PC-9 (cell line): ENCODE data around the gene FILIP1. TPM values are rescaled to one million over a fixed set of nuclear protein-coding genes. Genes with fewer than 3 reads are reported as not detected.

Experiments used
- BruUV-seq: library from RNA; stranded (reverse); fragments of 400-500 nt; replicated peaks from 2 replicates; lab custom pipeline; 2021; lab: Mats Ljungman, UMichigan
- CTCF ChIA-PET: fragments of 300-600 bp; sonication (Branson Sonifier 250); formaldehyde crosslinking; loops from one replicate; lab custom pipeline; 2022; ENCODE audit warnings: antibody characterized with exemption; lab: Charles Lee
- POLR2A ChIA-PET: fragments of 300-600 bp; sonication (Branson Sonifier 250); formaldehyde crosslinking; loops from one replicate; lab custom pipeline; 2022; ENCODE audit warnings: antibody characterized with exemption; ENCODE audit not compliant: unreplicated experiment; lab: Charles Lee
- DNase-seq, 2 experiments: peaks; one replicate each; pipeline versions ENCODE4 v3.0.0 to v3.0.0-alpha.2; 2015 to 2022; ENCODE audit warnings: mixed read lengths in 1 of 2
- H2AFZ ChIP-seq: fragments of 200-600 bp; sonication (generic); 2 replicates; pipeline ENCODE4 v1.8.1; 2017; ENCODE audit warnings: antibody characterized with exemption
- H3F3A ChIP-seq: fragments of 200-600 bp; sonication (generic); 2 replicates; pipeline ENCODE4 v1.8.1; 2017; ENCODE audit warnings: antibody characterized with exemption, mild to moderate bottlenecking, low read depth; ENCODE audit not compliant: insufficient read depth
- H3K27ac ChIP-seq: fragments of 200-600 bp; sonication (generic); 2 replicates; pipeline ENCODE4 v1.6.1; 2016; ENCODE audit warnings: mixed run types
- H3K27me3 ChIP-seq: fragments of 200-600 bp; sonication (generic); 2 replicates; pipeline ENCODE4 v1.6.1; 2016; ENCODE audit warnings: low read depth, mixed run types; ENCODE audit not compliant: insufficient read depth
- H3K36me3 ChIP-seq: fragments of 200-600 bp; sonication (generic); 2 replicates; pipeline ENCODE4 v1.6.1; 2016; ENCODE audit warnings: low read depth, mixed run types
- H3K4me1 ChIP-seq: fragments of 200-600 bp; sonication (generic); replicated peaks from 2 replicates; pipeline ENCODE4 v1.6.1; 2016; ENCODE audit warnings: mixed run types; ENCODE audit not compliant: insufficient read depth
- H3K4me2 ChIP-seq: fragments of 200-600 bp; sonication (generic); 2 replicates; pipeline ENCODE4 v1.6.1; 2017; ENCODE audit warnings: mixed run types
- H3K4me3 ChIP-seq: fragments of 200-600 bp; sonication (generic); 2 replicates; pipeline ENCODE4 v1.6.1; 2016; ENCODE audit warnings: mixed run types
- H3K79me2 ChIP-seq: fragments of 200-600 bp; sonication (generic); 2 replicates; pipeline ENCODE4 v1.6.1; 2017; ENCODE audit warnings: low read depth, mixed run types
- H3K9me2 ChIP-seq: fragments of 200-600 bp; sonication (generic); 2 replicates; pipeline ENCODE4 v1.8.1; 2017; ENCODE audit warnings: mild to moderate bottlenecking; ENCODE audit not compliant: insufficient read depth
- H3K9me3 ChIP-seq: fragments of 200-600 bp; sonication (generic); 2 replicates; pipeline ENCODE4 v1.8.1; 2016; ENCODE audit warnings: low read depth; ENCODE audit not compliant: insufficient read depth
- H4K20me1 ChIP-seq: fragments of 200-600 bp; sonication (generic); 2 replicates; pipeline ENCODE4 v1.8.1; 2017; ENCODE audit not compliant: insufficient read depth
- CTCF ChIP-seq: fragments of 200-600 bp; sonication (generic); conservative IDR thresholded peaks from 2 replicates; pipeline ENCODE4 v1.6.1; 2017; ENCODE audit warnings: mixed run types, antibody characterized with exemption, mild to moderate bottlenecking, moderate library complexity
- EZH2 ChIP-seq: fragments of 200-600 bp; sonication (generic); IDR thresholded peaks from 2 replicates; pipeline ENCODE4 v1.8.0; 2017; ENCODE audit warnings: antibody characterized with exemption, low read depth
- intact Hi-C: fragments of 100-400 bp; cut with micrococcal nuclease; formaldehyde crosslinking; loops from one replicate; pipeline ENCODE4 v1.10.0; 2022; ENCODE audit not compliant: unreplicated experiment
- total RNA-seq: library from RNA; stranded (reverse); gene quantifications from 2 replicates; pipeline ENCODE4 v1.2.3, GENCODE V29; 2021

The FILIP1 gene
- total RNA-seq, 1 experiment from 2014 or later, result 0.15 TPM

GRCh38 chr6:75463908-75464307, 29.7 kb downstream of the FILIP1 start:
- ChIA-PET CTCF (no interaction called here), POLR2A (no interaction called here)
- no TSS peak for BruUV-seq
- no peaks in the 10 kb centered on the region for H3K27me3 ChIP-seq
- DNase-seq, result no peak
- no peak overlapping the region for H3K27ac ChIP-seq
- no peaks in the 10 kb centered on the region for H3K9me3 ChIP-seq
- H3K4me1 ChIP-seq, result no peaks in the 10 kb centered on the region
- H3F3A ChIP-seq, result no peaks in the 10 kb centered on the region
- H4K20me1 ChIP-seq, result no peaks in the 10 kb centered on the region
- no peaks in the 10 kb centered on the region; the same call in 1 of the 2 replicates for H3K9me2 ChIP-seq
- H2AFZ ChIP-seq, result no peak overlapping the region
- TF ChIP-seq CTCF, result no peak
- no peak for TF ChIP-seq EZH2
- no peak overlapping the region for H3K4me3 ChIP-seq
- no peak overlapping the region for H3K4me2 ChIP-seq
- no peaks in the 10 kb centered on the region for H3K36me3 ChIP-seq
- H3K79me2 ChIP-seq, result no peaks in the 10 kb centered on the region
- intact Hi-C loops, result no loop called here

- no peak for DNase-seq
- Histone ChIP-seq H4K20me1 (no peaks in the 10 kb centered on the region), H3K4me3 (no peak overlapping the region), H3F3A (no peaks in the 10 kb centered on the region), H3K9me3 (no peaks in the 10 kb centered on the region), H3K27ac (no peak overlapping the region), H3K36me3 (no peaks in the 10 kb centered on the region), H3K79me2 (no peaks in the 10 kb centered on the region), H3K9me2 (no peaks in the 10 kb centered on the region; the same call in 1 of the 2 replicates), H2AFZ (no peak overlapping the region), H3K27me3 (no peaks in the 10 kb centered on the region), H3K4me2 (no peak overlapping the region), H3K4me1 (no peaks in the 10 kb centered on the region)
- intact Hi-C loops, result no loop called here
- TF ChIP-seq CTCF (no peak), EZH2 (no peak)
- CTCF ChIA-PET, result no interaction called here
- POLR2A ChIA-PET, result no interaction called here
- BruUV-seq, result no TSS peak
Observed at GRCh38 chr6:75463061-75463460, 30.5 kb downstream of the FILIP1 start.

- Histone ChIP-seq H3K36me3 (no peaks in the 10 kb centered on the region), H3K9me2 (no peaks in the 10 kb centered on the region; the same call in 1 of the 2 replicates), H4K20me1 (no peaks in the 10 kb centered on the region), H3K4me1 (no peaks in the 10 kb centered on the region), H3F3A (no peaks in the 10 kb centered on the region), H3K79me2 (no peaks in the 10 kb centered on the region), H3K27me3 (no peaks in the 10 kb centered on the region), H3K27ac (no peak overlapping the region), H3K4me2 (no peak overlapping the region), H3K9me3 (no peaks in the 10 kb centered on the region), H3K4me3 (no peak overlapping the region), H2AFZ (no peak overlapping the region)
- no peak for DNase-seq
- no peak for TF ChIP-seq EZH2
- TF ChIP-seq CTCF, result no peak
- intact Hi-C loops, result no loop called here
- ChIA-PET POLR2A (no interaction called here), CTCF (interaction anchor here (0.6 kb wide), 1 partner anchor 24 kb away, joined by 3 read pairs; no protein-coding TSS in a partner anchor)
- BruUV-seq, result no TSS peak
Observed at GRCh38 chr6:75460681-75461080, 32.9 kb downstream of the FILIP1 start.
